Measurements from ENCODE around the gene ZC3H4.
"Not testable (repeated sequence)": the region's sequence is repeated elsewhere in the genome, so short reads cannot be mapped to it uniquely, and the experiment has no call there.

Gene ZC3H4

DNA sequence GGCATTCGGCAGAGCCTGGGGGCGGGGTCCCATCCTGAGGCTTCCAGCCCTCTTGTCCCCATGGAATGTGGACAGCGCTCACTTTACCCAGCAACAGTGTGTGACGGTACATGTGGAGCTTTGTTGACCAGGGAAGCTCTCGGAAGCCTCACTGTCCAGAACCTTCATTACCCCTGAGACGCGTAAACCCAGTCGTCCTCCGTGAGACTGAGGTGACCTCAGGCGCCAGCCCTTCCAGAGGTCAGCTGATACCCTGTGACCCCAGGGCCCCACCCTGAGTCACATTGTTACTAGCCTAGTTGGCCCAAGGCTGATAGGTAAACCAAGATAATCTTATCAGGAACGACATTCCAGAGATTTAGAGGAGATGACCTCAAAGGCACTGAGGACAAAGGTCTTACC lies 55.0 kb downstream of the ZC3H4 start:
- ATAC-seq = no peak
- TF ChIP-seq ZC3H10 (CRISPR knock-in tag; IDR thresholded peaks at IDR 0.05) = no peak
- TF ChIP-seq ESRRG (CRISPR knock-in tag; IDR thresholded peaks at IDR 0.05) = no peak
- no peak for TF ChIP-seq CSDC2 (CRISPR knock-in tag; IDR thresholded peaks at IDR 0.05)
- TF ChIP-seq, protein P1, sequence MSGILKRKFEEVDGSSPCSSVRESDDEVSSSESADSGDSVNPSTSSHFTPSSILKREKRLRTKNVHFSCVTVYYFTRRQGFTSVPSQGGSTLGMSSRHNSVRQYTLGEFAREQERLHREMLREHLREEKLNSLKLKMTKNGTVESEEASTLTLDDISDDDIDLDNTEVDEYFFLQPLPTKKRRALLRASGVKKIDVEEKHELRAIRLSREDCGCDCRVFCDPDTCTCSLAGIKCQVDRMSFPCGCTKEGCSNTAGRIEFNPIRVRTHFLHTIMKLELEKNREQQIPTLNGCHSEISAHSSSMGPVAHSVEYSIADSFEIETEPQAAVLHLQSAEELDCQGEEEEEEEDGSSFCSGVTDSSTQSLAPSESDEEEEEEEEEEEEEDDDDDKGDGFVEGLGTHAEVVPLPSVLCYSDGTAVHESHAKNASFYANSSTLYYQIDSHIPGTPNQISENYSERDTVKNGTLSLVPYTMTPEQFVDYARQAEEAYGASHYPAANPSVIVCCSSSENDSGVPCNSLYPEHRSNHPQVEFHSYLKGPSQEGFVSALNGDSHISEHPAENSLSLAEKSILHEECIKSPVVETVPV (CRISPR knock-in tag; IDR thresholded peaks at IDR 0.05) = no peak
- TF ChIP-seq ZNF8 (CRISPR knock-in tag; IDR thresholded peaks at IDR 0.05) = no peak
- no peak for TF ChIP-seq PPARA (CRISPR knock-in tag; IDR thresholded peaks at IDR 0.05; ENCODE audit: borderline replicate concordance)
- TF ChIP-seq, protein P2, sequence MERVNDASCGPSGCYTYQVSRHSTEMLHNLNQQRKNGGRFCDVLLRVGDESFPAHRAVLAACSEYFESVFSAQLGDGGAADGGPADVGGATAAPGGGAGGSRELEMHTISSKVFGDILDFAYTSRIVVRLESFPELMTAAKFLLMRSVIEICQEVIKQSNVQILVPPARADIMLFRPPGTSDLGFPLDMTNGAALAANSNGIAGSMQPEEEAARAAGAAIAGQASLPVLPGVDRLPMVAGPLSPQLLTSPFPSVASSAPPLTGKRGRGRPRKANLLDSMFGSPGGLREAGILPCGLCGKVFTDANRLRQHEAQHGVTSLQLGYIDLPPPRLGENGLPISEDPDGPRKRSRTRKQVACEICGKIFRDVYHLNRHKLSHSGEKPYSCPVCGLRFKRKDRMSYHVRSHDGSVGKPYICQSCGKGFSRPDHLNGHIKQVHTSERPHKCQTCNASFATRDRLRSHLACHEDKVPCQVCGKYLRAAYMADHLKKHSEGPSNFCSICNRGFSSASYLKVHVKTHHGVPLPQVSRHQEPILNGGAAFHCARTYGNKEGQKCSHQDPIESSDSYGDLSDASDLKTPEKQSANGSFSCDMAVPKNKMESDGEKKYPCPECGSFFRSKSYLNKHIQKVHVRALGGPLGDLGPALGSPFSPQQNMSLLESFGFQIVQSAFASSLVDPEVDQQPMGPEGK (CRISPR knock-in tag; IDR thresholded peaks at IDR 0.05; ENCODE audit: borderline replicate concordance) = no peak
- TF ChIP-seq TCF4 (CRISPR knock-in tag; IDR thresholded peaks at IDR 0.05; ENCODE audit: borderline replicate concordance) = no peak
- no peak for TF ChIP-seq ZFP30 (CRISPR knock-in tag; IDR thresholded peaks at IDR 0.05)
- no peak for TF ChIP-seq OSR1 (CRISPR knock-in tag; IDR thresholded peaks at IDR 0.05)
- no peak for TF ChIP-seq ARNTL (CRISPR knock-in tag; IDR thresholded peaks at IDR 0.05; ENCODE audit: borderline replicate concordance, low read depth)

DNA sequence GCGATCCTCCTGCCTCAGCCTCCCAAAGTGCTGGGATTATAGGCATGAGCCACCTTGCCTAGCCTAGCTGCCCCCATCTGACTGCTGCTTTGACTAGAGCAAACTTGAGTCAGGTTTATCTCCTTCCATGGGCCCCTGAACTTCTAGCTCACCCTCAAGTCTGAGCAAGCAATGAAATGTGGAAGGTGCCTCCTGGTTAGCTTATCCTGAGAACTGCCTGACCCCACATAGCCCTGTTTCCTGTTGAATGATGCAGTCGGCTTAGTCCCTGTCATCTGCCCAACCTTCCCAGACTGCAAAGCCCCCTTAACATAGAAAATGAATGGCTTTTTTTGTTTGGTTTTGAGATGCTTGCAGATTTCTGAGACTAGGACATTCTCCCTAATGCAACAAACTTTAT lies 56.2 kb downstream of the ZC3H4 start:
- TF ChIP-seq GLIS3 (CRISPR knock-in tag; IDR thresholded peaks at IDR 0.05) = no peak
- TF ChIP-seq RARB (CRISPR knock-in tag; IDR thresholded peaks at IDR 0.05) = no peak
- TF ChIP-seq ZNF70 (CRISPR knock-in tag; IDR thresholded peaks at IDR 0.05) = no peak
- no peak for ATAC-seq

DNA sequence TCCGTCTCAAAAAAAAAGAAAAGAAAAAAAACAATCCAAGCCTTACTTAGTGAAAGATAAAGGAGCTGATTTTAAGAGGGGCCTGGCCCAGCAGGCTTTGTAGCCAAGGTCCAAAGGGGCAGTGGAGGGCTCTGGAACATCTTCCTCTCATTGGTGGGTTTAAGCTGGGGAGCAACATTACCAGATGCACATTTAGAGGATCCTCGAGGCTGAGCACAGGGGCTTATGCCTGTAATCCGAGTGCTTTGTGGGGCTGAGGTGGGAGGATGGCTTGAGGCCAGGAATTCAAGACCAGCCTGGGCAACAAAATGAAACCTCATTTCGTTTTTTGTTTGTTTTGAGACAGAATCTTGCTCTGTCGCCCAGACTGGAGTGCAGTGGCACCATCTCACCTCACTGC lies 57.2 kb downstream of the ZC3H4 start:
- ATAC-seq = no peak
- TF ChIP-seq RARB (CRISPR knock-in tag; IDR thresholded peaks at IDR 0.05) (no peak), ZFP30 (CRISPR knock-in tag; IDR thresholded peaks at IDR 0.05) (no peak), CSDC2 (CRISPR knock-in tag; IDR thresholded peaks at IDR 0.05) (no peak), SNAI2 (CRISPR knock-in tag; IDR thresholded peaks at IDR 0.05) (no peak), ZNF8 (CRISPR knock-in tag; IDR thresholded peaks at IDR 0.05) (no peak), ARNTL (CRISPR knock-in tag; IDR thresholded peaks at IDR 0.05; ENCODE audit: borderline replicate concordance, low read depth) (no peak), GLIS3 (CRISPR knock-in tag; IDR thresholded peaks at IDR 0.05) (no peak), OSR1 (CRISPR knock-in tag; IDR thresholded peaks at IDR 0.05) (no peak), TCF4 (CRISPR knock-in tag; IDR thresholded peaks at IDR 0.05; ENCODE audit: borderline replicate concordance) (no peak), ISL1 (CRISPR knock-in tag; IDR thresholded peaks at IDR 0.05) (no peak), ZNF565 (CRISPR knock-in tag; conservative IDR thresholded peaks at IDR 0.05; ENCODE audit: low read depth) (no peak), ZNF70 (CRISPR knock-in tag; IDR thresholded peaks at IDR 0.05) (no peak)
- TF ChIP-seq, protein P3, sequence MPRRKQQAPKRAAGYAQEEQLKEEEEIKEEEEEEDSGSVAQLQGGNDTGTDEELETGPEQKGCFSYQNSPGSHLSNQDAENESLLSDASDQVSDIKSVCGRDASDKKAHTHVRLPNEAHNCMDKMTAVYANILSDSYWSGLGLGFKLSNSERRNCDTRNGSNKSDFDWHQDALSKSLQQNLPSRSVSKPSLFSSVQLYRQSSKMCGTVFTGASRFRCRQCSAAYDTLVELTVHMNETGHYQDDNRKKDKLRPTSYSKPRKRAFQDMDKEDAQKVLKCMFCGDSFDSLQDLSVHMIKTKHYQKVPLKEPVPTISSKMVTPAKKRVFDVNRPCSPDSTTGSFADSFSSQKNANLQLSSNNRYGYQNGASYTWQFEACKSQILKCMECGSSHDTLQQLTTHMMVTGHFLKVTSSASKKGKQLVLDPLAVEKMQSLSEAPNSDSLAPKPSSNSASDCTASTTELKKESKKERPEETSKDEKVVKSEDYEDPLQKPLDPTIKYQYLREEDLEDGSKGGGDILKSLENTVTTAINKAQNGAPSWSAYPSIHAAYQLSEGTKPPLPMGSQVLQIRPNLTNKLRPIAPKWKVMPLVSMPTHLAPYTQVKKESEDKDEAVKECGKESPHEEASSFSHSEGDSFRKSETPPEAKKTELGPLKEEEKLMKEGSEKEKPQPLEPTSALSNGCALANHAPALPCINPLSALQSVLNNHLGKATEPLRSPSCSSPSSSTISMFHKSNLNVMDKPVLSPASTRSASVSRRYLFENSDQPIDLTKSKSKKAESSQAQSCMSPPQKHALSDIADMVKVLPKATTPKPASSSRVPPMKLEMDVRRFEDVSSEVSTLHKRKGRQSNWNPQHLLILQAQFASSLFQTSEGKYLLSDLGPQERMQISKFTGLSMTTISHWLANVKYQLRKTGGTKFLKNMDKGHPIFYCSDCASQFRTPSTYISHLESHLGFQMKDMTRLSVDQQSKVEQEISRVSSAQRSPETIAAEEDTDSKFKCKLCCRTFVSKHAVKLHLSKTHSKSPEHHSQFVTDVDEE (CRISPR knock-in tag; IDR thresholded peaks at IDR 0.05) = no peak
- TF ChIP-seq, protein P2 (CRISPR knock-in tag; IDR thresholded peaks at IDR 0.05; ENCODE audit: borderline replicate concordance) = no peak
- TF ChIP-seq, protein P1 (CRISPR knock-in tag; IDR thresholded peaks at IDR 0.05) = no peak
- TF ChIP-seq, protein P4, sequence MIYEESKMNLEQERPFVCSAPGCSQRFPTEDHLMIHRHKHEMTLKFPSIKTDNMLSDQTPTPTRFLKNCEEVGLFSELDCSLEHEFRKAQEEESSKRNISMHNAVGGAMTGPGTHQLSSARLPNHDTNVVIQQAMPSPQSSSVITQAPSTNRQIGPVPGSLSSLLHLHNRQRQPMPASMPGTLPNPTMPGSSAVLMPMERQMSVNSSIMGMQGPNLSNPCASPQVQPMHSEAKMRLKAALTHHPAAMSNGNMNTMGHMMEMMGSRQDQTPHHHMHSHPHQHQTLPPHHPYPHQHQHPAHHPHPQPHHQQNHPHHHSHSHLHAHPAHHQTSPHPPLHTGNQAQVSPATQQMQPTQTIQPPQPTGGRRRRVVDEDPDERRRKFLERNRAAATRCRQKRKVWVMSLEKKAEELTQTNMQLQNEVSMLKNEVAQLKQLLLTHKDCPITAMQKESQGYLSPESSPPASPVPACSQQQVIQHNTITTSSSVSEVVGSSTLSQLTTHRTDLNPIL (CRISPR knock-in tag; IDR thresholded peaks at IDR 0.05; ENCODE audit: low read depth) = no peak

DNA sequence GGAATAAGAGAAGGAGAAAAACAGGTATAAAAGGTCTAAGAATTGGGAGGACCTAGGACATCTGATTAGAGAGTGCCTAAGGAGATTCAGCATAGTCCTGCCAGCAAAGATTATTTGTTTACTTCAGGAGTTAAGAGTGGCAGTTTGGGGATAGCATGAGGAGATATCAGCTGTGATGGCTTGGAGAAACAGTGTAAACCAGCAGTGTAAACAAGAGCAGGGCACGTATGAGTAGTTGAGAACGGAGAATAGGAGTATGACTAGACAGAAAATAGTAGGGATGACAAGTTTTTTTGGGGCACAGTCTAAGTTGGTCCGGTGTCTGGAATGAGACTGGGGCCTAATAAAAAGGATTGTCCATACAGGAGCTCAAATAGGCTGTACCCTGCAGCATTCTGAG lies 63.0 kb downstream of the ZC3H4 start:
- ATAC-seq = not testable (repeated sequence)
